Subcutaneous preadipocyte (primary cell): Measurements from ENCODE around the gene AURKB. TPM values are rescaled to one million over a fixed set of nuclear protein-coding genes. Genes with fewer than 3 reads are reported as not detected.

Experiments
- total RNA-seq: library from RNA; depleted of rRNA; stranded (reverse); fragments of >200 nt; gene quantifications from 2 replicates; pipeline ENCODE4 v1.2.3, GENCODE V29; 2012

Gene AURKB
- total RNA-seq: 24.6 and 32.6 TPM in 2 replicates

GRCh38 chr17:8209907-8210760 lies at the start of gene AURKB:
TSS of gene AURKB (minus strand) at chr17:8210575. CDS start at chr17:8210224, 351 bp downstream.

DNA sequence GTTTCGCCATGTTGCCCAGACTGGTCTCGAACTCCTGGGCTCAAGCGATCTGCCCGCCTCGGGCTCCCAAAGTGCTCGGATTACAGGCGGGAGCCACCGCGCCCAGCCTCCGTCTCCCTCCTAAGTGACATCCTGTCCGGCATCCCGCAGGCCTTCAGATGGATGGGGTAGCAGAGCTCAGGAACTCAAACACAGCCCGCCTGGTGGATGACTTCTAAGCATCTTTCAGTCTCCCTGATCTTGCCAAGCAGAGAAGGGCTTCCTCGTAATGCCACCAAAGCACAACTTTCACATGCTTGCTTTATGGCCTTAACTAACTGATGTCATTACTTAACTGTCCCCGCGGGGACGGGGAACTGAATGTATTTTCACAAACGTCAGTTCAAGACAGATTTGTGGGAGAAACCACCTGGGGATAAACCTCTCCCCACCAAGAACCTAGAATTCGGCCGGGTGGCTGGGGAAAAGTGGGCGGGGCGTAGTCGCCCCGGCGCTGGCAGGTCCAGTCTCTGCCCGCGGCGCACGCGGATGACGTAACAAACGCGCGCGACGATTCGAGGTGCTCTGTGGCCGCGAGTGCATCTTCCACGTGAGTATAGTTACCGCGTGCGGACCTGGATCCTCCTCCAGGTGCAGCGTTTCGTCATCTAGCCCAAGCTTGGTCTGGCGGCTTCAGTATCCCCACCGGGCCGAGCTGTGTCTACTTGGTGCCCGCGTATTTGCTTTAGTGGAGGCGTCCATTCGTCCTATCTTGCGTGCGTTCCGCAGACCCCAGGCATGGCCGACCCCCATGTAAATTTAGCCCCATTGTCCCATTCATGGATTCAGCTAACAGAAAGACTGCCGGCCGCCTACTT lies 38.6 kb upstream of the AURKB start, which contains the start of gene PFAS:
PFAS (plus strand) TSS at position 539 of the 857 bp plus-strand sequence. CDS start 4,649 bp downstream, outside the sequence.

DNA sequence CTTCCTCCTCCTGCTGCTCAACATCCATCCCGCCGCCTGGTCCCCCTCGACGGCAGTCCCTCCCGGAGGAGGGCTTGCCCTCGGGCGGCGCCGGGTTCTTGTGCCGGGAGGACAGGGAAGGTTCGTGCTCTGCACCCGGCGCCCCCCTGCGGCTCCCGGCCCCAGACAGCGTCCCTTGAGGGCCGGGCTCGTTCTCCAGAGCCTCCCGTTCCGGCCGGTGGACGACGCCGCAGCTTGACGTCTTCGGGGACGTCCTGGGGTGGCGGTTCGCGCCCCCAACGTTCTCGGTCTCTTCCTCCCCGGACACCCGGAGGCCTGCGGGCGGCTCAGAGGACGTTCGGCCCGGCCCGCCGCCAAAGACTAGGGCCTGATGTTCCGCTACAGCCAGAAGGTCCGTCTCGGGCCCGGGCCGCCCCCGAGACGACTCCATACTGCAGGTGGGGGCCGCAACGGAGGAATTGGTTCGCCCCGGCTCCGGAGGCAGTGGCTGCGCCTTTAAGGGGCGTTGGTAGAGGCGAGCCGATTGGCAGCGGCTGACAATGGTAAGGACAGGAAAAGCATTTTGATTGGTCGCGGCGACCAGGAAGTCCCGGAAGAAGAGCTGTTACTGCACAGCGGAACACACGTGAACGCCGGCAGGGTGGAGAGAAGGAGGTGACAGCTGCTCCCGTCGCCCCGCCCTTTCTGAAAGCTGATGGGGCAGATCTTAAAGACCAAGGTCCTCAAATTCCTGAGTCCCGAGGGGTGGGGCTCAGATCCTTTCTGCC lies 20.5 kb downstream of the AURKB start, which contains the start of gene BORCS6:
BORCS6 (minus strand) TSS at position 470 of the 767 bp plus-strand sequence; CDS start at position 430, 40 bp downstream.

DNA sequence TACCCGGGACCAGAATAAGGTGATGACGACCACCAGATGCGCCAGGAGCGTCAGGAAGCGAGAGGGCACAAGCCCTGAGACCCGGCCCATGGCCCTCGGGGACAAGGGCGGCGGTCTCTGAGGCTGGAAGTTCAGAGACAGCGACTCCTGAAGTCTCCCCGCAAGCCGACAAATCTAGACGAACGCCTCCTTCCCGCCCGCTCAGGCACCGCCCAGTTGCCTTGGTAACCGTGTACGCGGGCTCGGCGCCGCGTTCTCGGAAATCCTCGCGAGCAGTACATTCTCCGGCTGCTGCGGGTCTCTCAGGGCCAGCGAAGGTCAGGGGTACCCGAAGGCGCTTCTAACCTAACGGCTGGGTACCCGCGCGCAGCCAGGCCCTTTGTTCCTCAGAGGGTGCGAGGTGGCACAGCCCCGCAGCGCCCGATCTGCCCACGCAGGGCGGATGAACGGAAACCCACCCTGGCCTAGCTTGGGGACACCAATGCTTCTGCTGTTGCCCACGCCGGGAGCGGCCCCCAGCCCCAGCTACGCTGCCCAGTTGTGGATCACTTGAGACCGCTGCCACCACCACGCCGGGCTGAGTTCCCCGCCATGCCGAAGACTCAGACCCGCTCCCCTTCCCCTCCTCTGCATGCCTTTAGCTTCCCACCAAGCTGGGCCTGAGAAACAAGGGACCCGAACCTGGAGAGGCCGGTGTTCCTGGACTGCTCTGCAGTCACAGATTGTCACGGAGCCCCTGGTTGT lies 34.0 kb downstream of the AURKB start, which contains the start of gene TMEM107:
TMEM107 (minus strand) TSS at position 184 of the 744 bp plus-strand sequence; CDS start at position 90, 94 bp downstream.

GRCh38 chr17:8162233-8162996 lies 48.0 kb downstream of the AURKB start, which contains the start of gene VAMP2:
TSS of gene VAMP2 (minus strand) at chr17:8162948. CDS start at chr17:8162879, 69 bp downstream.

Other genes starting within 250 kb of the AURKB start
- gene GUCY2D, start 208.0 kb downstream of the AURKB start, total RNA-seq: under 0.01 TPM in 1 of 2 replicates, not detected in the other
- gene ALOX15B, start 171.5 kb downstream of the AURKB start, total RNA-seq: 0.20 and 1.8 TPM in 2 replicates
- 0.73 TPM in 1 of 2 replicates, not detected in the other for gene ALOX12B, start 122.9 kb downstream of the AURKB start, total RNA-seq
- not detected in 2 replicates for gene ALOXE3, start 92.1 kb downstream of the AURKB start, total RNA-seq
- gene HES7, start 86.5 kb downstream of the AURKB start, total RNA-seq: 0.37 and 0.39 TPM in 2 replicates
- 27.2 and 38.1 TPM in 2 replicates for gene PER1, start 58.2 kb downstream of the AURKB start, total RNA-seq
- gene VAMP2, start 47.6 kb downstream of the AURKB start, total RNA-seq: 3.3 and 5.5 TPM in 2 replicates
- gene TMEM107, start 34.2 kb downstream of the AURKB start, total RNA-seq: 23.9 and 30.1 TPM in 2 replicates
- 5.9 and 6.2 TPM in 2 replicates for gene BORCS6, start 20.4 kb downstream of the AURKB start, total RNA-seq
- gene CTC1, start 37.5 kb upstream of the AURKB start, total RNA-seq: 6.6 and 12.1 TPM in 2 replicates
- gene PFAS, start 38.7 kb upstream of the AURKB start, total RNA-seq: 53.6 and 83.7 TPM in 2 replicates
- 7.6 and 8.1 TPM in 2 replicates for gene RANGRF, start 78.1 kb upstream of the AURKB start, total RNA-seq
- 1.1 and 1.2 TPM in 2 replicates for gene SLC25A35, start 84.8 kb upstream of the AURKB start, total RNA-seq
- not detected in 2 replicates for gene ARHGEF15, start 99.7 kb upstream of the AURKB start, total RNA-seq
- gene ODF4, start 129.3 kb upstream of the AURKB start, total RNA-seq: not detected in 2 replicates
- 1,773 and 4,256 TPM in 2 replicates for gene RPL26, start 172.6 kb upstream of the AURKB start, total RNA-seq
- not detected in 2 replicates for gene RNF222, start 187.3 kb upstream of the AURKB start, total RNA-seq
- 39.3 and 53.2 TPM in 2 replicates for gene NDEL1, start 225.3 kb upstream of the AURKB start, total RNA-seq